Stimulated activated CD8-positive, alpha-beta memory T cell treated with anti-CD3 and anti-CD28 coated beads, Interleukin-4, amount 100 ng/mL, for 1 hour (primary cell): ENCODE results near the gene ATG5.

Source experiments
- DNase-seq, 2 donors: peaks; one replicate each; pipeline ENCODE4 v3.0.0-alpha.2; 2020; ENCODE audit warnings: low read depth in 2 of 2, low spot score in 1 of 2

The ATG5 gene

DNA sequence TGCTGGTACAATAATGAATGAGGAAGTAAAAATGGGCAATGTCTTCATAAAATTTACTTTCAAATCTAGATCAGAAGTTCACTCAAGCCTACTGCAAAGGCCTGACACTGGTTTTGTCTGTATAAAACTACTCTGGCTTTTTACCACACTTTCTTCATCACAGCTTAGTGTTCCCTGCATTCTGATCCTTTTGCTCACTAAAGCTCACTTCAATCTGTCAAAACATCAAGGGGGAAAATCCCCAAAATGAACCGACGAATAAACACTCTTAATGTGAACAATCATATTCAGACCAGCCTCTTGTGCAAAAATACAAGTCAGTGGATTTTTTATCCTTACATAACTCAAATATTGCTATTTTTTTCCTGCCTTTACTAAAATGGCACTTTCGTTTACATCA is 140.9 kb downstream of the ATG5 start:
- DNase-seq = no peak

DNA sequence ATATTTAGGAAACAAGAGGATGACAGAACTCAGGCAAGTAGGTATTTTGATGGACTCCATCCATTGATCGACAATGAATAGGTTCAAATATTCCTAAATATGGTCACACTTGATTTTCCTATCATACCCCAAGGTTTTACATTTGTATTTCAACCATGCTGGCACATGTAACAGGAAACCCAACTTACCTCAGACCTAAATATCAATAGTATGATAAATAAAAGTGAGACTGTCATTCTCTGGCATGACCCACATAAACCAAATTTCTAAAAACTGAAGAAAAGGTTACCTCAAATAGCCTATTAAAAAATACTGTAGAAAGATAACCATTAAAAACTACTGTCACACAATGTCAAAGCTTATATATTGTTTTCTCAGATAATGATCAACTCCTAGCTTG is 142.1 kb downstream of the ATG5 start:
- DNase-seq = no peak

DNA sequence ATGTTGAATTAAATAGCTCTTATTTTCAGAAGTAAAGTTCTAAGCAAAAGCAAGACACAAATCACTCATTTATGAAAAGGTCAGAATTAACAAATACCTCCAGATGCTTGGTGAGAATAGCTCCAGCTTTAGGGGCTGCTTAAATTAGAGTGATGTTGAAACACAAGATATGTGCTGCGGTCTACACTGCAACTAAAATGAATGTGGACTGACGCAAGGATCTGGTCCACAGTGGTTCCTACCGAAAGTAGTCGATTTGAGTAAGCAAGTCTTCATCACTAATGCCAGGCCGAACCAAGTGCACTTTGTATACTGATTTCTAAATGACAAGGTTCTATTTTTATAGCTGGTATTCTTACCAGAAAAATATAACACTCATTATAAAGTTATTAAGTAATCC is 143.1 kb downstream of the ATG5 start:
- no peak for DNase-seq

DNA sequence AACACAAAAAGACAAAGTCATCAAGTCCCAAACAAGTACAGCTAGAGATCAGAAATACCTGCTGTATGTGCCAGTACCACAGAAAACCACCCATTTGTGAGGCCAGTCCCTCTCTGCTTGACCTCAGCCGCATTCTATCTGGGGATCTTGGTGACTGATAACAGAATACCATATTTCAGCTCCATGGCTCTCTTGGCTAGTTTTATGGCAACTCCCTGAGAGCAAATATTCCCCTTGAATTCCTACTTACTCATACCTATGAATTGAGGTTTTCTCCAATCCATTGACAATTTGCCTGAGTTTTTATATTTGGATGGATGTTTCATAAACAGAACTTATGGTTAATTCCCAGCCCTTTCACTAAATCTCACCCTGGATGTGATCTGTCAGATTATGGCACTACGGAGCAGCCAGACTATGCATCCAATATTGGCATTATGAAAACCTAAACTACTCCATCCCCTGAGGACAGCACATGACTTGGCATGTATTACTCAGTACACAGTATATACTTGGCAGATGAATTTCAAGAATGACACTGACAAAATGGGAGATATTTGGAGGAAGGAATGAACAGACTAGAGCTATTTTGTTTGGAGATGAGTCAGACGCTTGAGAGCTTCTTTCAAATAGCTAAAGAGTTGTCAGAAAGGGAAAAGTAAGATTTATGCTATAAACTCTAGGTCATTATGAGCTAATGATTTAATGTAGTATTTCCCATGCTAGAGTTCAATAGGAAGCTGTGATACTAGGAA is 143.7 kb downstream of the ATG5 start:
- DNase-seq = no peak

DNA sequence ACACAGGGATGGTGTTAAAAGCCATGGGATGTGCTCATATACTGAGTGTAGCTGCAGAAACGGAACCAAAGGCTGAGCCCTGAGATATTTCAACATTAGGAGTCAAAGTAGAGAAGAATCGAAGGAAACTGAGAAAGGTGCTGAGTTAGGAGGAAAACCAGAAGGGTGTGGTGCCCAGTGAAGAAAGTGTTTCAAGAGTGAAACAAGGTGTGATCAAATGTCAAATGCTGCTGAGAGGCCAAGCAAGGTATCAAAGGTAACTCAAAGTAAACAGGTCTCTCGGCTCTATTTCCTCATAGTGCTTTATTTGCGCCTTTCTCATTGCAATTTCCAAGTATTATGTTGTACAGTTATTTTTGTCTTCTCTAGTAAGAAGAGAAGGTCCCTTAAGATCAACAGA is 145.4 kb downstream of the ATG5 start:
- no peak for DNase-seq

DNA sequence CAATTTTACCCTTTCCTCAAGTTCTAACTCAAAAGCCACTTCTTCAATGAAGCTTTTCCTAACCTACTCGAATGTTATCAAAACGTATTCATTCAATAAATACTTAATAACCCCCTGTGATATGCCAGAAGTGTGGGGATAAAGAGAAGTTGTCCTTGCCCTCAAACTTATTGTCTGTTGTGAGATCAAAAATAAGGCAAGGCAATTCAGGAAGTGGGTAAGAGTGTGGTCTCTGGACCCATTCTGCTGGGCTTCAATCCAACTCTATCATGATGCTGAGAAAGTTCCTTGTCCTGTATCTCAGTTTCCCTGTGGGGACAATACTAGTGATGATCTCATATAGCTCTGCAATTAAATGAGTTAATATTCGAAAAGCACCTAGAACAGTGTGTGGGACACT is 146.7 kb downstream of the ATG5 start:
- no peak for DNase-seq

DNA sequence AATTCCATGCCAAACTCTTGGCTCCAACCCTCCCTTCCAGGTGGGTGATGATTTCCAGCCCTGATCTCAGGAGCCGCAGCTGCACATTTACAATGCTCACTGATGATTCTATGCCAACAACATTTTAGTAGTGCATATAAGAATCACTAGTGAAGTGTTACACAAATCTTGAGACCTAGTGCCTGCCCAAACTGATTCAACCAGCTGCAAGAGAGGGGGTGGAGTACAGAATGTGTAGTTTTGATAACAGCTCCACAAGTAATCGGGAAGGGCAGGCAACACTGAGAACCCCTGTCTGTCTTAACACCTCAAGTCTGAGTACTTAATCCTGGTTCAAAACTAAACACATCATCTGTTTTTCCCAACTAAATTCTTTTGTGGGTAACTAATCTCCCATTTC is 147.8 kb downstream of the ATG5 start:
- no peak for DNase-seq

DNA sequence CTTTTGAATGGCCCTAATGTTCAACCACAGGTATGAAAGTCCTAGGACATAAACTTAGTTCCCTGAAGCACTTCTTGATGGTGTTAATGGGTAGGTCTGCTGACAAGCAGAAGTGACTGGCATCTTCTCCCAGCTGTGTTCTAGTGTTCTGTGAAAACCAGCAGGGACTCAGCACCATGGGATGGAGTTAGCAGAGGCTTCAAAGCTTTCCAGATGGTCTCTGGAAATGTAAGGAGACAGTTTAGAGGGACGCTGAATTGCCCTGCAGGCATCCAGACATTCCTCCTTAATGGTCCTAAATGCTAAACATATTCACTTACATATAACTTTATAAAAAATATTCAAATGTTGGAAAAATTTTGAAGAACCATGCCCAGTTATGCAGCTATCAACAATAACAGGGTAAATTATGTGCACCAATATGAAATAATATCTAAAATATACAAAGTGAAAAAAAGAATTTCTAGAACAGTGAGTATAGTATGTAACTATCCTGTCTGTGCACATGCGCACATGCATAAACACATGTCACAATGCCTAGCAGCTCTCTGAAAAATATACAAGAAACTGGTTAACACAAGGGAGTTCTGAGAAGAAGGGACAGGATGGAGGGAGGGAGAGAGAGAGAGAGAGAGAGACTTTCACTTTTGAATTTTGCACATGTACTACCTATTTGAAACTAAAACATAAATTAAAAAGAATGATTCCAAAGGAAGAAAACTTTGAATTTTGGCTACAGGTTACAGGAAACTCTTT is 152.3 kb downstream of the ATG5 start:
- no peak for DNase-seq

DNA sequence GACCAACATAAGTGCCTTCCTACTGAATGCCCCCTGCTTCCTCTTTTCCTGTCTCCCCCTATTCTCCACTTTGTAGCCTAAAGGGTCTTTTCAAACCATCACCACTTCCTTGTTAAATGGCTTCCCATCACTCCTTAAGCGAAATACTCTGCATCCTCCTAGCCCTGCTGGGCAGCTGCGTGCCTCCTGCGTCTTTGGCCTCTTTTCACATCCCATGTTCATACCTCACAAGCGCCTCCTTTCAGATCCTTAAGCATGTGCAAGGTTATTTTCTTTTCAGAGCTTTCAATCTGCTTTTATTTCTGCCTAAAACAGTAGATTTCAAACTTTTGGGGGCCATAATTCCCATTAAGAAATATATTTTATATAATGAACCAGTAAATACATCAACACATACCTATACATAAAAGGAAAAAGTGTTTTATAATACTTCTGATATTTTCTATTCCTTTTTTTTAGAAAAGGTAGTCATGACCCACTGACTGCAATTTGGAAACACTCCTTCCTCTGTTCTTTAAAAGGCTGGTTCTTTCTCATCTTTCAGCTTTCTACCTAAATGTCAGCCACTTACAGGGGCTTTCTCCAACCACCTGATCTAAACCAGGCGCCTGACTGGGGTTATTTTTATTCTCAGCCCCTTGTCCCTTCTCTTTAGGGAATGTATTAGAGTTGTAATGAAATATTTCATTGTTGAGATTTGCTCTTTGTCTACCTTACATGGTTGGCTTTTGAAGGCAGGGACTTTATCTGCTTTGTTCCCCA is 155.3 kb downstream of the ATG5 start:
- no peak for DNase-seq

DNA sequence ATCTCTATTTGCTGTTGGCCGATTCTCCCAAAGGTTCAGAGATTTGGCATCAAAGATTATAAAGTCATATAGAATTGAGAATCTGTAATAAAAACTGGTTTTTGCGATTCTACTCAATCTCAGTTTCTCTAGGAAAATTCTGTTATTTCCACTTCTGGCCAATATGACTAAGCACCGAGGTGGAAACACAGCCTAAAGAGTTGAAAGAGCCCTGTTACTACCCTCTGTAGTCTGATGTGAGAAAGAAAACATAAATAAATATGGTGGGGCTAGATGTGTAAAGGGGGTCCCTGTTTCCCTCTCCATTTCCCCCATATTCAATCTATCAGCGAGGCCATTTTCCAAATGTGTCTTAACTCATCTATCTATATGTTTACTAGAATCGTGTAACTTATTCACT is 156.0 kb downstream of the ATG5 start:
- no peak for DNase-seq

DNA sequence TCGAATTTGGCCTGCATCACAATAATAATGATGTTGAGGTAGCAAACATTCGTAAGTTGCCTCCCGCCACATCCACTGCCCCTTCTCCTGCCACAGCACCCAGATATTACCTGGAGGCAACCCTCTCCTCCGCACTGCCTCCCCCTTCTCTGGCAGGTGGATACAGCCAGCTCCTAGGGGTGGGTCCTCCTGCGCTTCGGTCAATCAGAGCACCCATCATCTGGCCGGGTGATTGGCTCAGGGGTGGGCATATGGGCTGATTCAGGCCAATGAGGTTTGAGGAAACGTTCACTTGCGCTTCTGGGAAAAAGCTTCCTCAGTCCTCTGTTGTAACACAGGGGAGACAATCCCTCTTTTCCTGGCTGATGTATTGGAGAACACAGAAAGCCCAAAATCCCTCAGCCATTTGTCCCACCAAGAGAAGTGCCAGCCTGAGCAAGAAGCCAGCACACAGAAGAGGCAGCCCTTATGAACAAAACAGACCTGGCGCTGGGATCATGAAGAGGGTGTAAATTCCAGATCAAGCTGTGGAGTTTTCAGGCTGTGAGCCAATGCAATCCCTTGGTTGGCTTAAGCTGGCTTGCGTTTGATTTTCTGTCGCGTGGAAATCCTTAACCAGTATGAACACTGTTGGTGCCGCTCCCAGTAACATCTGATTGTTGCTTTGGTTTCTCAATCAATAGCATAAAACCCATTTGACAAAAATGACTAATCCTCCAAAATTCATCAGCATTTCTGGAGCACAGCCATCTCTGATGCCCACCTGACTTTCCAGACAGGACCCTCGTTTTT is 157.3 kb downstream of the ATG5 start:
- no peak for DNase-seq

DNA sequence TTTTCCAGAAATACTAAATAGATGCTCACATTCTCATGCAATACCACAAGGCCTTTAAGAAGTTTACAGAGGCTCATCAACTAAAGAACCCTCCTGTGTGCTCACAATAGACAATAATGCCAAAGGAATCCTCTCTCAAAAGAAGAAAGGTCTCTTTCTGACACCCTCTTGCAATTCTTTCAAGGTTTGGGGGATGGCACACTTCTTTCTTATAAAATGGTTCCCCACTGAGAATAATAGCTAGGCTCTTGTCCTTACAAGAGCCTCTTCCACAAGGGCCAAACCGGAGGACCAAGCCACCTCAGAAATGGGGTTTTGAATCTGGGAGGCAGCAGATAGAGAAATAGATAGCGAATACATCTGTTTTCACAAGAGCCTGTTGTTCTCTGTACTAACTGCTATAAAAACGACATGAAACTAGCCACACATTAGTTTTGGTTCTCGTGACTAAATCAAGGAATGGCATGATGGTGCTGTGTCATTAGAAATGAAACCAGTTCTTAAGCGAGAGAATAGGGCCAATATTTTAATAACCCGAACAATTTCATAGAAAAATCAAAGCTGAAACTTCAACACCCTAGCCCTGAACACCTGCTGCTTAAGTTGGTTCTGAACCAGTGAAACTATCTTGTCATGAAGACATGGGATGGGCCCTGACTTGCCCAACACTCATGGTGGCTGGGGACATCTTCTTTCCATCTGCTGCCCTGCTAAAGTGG is 158.3 kb downstream of the ATG5 start:
- no peak for DNase-seq

DNA sequence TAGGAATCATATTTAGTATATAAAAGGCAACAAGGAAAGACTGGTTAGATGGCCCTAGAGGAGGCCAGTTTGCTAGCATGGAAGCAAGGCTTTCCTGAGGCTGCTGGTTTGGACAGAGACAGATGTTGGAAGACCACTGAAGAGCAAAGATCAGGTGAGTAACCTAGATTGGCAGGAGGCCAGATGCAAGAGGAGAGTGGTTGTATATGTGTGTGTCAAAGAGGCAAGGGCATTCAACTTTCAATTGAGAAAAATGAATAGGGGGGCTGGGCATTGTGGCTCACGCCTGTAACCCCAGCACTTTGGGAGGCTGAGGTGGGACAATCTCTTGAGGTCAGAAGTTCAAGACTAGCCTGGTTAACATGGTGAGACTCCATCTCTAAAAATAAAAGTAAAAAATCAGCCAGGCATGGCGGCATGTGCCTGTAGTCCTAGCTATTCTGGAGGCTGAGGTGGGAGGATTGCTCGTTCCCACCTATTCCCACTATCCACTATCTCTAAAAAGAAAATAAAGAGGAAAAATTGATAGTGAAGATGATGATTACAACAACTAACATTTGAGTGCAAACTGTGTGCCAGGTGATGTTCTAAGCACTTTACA is 159.6 kb downstream of the ATG5 start:
- DNase-seq = no peak

DNA sequence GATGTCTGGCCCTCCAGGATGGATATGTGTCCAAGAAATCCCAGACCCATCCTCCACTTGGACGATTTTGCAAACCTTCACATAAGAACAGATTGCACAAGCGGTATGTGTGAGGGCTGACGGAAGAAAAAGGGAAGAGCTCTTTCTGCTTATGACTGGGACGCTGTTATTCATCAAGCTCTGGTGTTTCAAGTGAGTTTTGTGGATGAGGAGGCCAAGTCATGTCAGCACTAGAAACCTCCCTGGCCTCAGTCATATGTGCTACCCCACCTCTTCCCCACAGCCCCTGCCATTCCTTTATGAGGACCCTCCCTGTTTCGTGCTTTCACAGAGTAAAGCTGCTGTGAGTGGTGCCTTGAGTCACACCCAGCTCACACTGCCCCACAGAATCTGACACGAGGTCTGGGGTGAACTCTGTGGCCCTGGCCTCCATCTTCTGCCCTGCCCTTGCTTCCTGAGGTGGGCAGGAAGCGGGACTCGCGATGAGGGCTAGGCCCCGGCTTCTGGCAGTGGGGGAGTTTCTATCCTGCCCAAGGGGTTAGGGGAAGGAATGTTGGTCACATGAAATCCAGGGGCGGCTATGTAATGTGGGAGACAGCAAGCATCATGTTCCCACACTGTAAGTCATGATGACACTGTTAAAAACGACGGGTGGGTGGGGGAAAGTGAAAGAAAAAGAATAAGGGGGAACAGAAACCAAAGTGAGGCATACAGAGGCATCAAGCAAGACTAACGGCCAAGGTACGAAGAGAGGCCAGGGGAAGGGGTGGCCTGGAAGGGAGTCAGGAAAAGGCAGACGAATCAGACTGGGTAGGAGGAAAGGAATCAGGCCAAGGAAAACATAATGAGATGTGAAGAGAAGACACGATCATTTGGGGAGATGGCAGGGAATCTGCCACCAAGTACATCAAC is 161.3 kb downstream of the ATG5 start:
- no peak for DNase-seq

DNA sequence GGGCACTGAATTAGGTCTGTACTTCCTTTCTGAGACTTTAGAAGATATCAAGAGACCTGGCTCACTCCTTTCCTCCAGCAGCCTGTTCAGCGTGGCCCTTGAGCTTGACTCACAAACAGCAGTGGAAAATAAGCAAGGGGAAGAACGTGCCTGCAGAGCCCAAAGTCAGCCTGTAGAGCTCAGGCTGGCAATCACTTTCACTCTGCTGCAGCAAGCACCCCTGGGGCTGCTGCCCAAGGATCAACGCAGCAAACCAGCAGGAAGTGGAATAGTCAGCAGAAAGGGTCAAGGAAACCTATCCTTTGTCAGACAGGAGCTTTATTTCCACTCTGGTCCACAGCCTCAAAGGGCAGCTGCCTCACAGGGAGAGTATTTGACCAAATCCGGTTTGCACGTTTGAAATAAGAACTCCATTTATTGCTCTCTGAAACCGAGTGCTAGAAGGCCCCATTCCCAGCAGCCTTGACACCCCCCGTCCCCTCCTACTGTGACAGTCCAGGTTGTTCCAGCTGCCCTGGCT is 162.1 kb downstream of the ATG5 start:
- no peak for DNase-seq

DNA sequence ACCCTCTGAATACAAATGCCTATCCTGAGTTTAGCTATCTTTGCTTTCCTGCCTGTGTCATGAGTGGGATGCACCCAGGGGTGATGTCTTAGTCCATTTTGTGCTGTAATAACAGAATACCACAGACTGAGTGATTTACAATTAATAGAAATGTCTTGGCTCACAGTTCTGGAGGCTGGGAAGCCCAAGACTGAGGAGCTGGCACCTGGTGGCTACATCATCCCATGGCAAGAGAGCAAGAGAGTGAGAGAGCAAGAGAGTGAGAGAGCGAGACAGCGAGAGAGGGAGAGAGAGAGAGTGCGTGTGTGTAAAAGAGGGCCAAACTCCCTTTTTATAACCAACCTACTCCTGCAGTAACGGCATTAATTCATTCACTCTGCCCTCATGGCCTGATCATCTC is 162.6 kb downstream of the ATG5 start:
- no peak for DNase-seq

DNA sequence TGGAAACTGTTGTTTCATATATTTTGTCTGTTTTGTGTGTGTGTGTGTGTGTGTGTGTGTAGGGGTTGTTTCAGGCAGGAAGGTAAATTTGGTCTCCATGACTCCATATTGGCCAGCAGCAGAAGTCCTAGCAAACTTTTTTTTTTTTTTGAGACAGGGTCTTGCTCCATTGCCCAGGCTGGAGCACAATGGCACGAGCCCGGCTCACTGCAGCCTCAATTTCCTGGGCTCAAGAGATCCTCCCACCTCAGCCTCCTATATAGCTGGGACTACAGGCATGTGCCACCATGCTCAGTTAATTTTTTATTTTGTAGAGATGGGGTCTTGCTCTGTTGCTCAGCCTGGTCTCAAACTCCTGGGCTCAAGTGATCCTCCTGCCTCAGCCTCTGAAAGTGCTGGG is 163.7 kb downstream of the ATG5 start:
- DNase-seq = no peak

DNA sequence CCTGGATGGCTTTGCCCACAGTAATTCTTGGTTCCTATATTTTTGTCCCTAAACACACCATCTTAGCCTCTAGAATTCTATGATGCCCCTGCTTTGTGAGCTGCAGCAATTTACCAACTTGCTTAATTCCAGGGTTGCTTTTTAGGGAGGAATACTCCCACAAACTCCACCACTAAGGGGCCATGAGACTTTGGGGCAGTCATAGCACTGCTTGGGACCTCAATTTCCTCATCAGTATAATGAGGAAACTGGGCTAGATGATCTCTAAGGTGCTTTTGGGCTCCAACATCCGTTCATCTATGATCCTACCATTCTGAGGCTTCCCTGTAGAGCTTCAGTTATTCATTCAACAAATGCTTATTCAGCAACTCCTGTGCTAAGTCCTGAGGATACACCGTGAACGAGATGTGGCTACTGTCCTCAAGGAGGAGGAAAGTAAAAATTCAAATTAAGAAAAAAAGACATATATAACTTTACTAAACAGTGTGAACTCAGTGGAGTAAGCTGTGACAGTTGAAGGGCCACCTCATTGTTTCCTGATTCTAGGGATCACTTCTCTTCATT is 164.2 kb downstream of the ATG5 start:
- DNase-seq = no peak

DNA sequence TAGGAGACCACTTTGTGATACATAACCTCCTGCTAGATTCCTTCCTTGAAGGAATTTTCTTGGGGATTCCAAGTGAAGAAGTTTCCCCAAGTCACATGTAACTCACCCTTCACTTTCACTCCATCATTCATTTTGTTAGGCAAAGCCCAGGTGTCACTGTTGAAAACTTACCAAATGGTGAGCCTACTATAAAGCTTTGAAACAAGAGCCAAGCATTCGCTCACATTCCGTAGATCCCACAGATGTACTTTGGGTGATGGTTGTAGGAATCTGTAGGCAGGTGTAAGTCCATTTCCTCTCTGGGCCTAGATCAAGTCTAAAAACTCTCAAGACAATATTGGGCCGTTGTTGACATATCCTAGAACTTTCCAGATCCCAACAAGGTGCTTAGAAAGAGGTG is 165.4 kb downstream of the ATG5 start:
- DNase-seq = no peak
